CD4-positive, alpha-beta T cell (primary cell): ENCODE measurements around the gene JAKMIP2. TPM values are rescaled to one million over a fixed set of nuclear protein-coding genes. Genes with fewer than 3 reads are reported as not detected.

Experiments used
- ATAC-seq: fragments of 200-7000 bp; cut with Tn5 transposase; one replicate; pipeline ENCODE4 v1.10.0; 2022; ENCODE audit warnings: mild to moderate bottlenecking; ENCODE audit not compliant: poor library complexity
- CTCF ChIA-PET: fragments of 350-600 bp; sonication (Branson Sonifier 250); formaldehyde crosslinking; loops from one replicate; lab custom pipeline; 2021; ENCODE audit warnings: antibody characterized with exemption, inconsistent platforms; lab: Charles Lee
- POLR2A ChIA-PET: fragments of 350-600 bp; sonication (Branson Sonifier 250); formaldehyde crosslinking; loops from one replicate; lab custom pipeline; 2021; ENCODE audit warnings: antibody characterized with exemption, inconsistent platforms; lab: Charles Lee
- DNase-seq, 14 experiments: peaks; one replicate each; pipeline ENCODE4 v3.0.0-alpha.2; 2013 to 2020; ENCODE audit warnings: mixed read lengths in 2 of 14
- H3K27ac ChIP-seq, 2 donors: one replicate each; pipeline versions ENCODE4 v1.5.1 to v1.7.0; 2013; ENCODE audit warnings: low read length in 2 of 2, low read depth in 1 of 2, mild to moderate bottlenecking in 1 of 2
- H3K27me3 ChIP-seq, 2 experiments: 1 replicate in 1 of 2; 2 replicates in 1 of 2; pipeline versions ENCODE4 v1.6.1 to v1.7.0; 2013; ENCODE audit warnings: low read length in 2 of 2, control low read depth in 1 of 2, mild to moderate bottlenecking in 1 of 2, moderate library complexity in 1 of 2; ENCODE audit not compliant: insufficient read depth in 2 of 2, control insufficient read depth in 1 of 2
- H3K36me3 ChIP-seq: one replicate; pipeline ENCODE4 v1.6.1; 2013; ENCODE audit warnings: low read length, control low read depth; ENCODE audit not compliant: insufficient read depth
- H3K4me1 ChIP-seq: one replicate; pipeline ENCODE4 v1.6.1; 2013; ENCODE audit warnings: low read length, control low read depth; ENCODE audit not compliant: insufficient read depth
- H3K4me3 ChIP-seq: one replicate; pipeline ENCODE4 v1.5.1; 2013; ENCODE audit warnings: mild to moderate bottlenecking, low read length, moderate library complexity
- H3K9me3 ChIP-seq, 2 experiments: 1 replicate in 1 of 2; 2 replicates in 1 of 2; pipeline versions ENCODE4 v1.6.1 to v1.7.0; 2013; ENCODE audit warnings: low read length in 2 of 2, mild to moderate bottlenecking in 2 of 2, control low read depth in 1 of 2, moderate library complexity in 1 of 2; ENCODE audit not compliant: control insufficient read depth in 1 of 2, insufficient read depth in 1 of 2
- H3K27ac Mint-ChIP-seq: one replicate; pipeline ENCODE4 v1.8.0; 2020; ENCODE audit warnings: mixed read lengths
- H3K27me3 Mint-ChIP-seq: one replicate; pipeline ENCODE4 v1.8.0; 2021; ENCODE audit warnings: mixed read lengths
- H3K36me3 Mint-ChIP-seq: one replicate; pipeline ENCODE4 v1.8.0; 2021; ENCODE audit warnings: low read depth, mixed read lengths
- H3K4me1 Mint-ChIP-seq: one replicate; pipeline ENCODE4 v1.8.0; 2021; ENCODE audit warnings: low read depth, mixed read lengths
- H3K4me3 Mint-ChIP-seq: one replicate; pipeline ENCODE4 v1.8.0; 2020; ENCODE audit warnings: mild to moderate bottlenecking, mixed read lengths
- H3K9me3 Mint-ChIP-seq: one replicate; pipeline ENCODE4 v1.8.0; 2020; ENCODE audit warnings: mixed read lengths
- intact Hi-C, 2 experiments: fragments of 100-400 bp; cut with DNase I in 1 of 2; cut with micrococcal nuclease in 1 of 2; formaldehyde crosslinking; loops; one replicate each; pipeline versions ENCODE4 v1.15.1 to v1.9.0; 2023 to 2025; cut with DNase I, micrococcal nuclease
- total RNA-seq, 174 experiments: library from RNA in 2 of 174; stranded (reverse) in 2 of 174; gene quantifications; one replicate each; pipeline ENCODE4 v1.2.3 and lab custom pipeline; 2021 to 2026
- TF ChIP-seq, protein P1 (sequence below): fragments of 200-600 bp; IDR thresholded peaks from one replicate; pipeline ENCODE4 v1.8.0; 2022; ENCODE audit warnings: antibody characterized with exemption, mild to moderate bottlenecking

The JAKMIP2 gene
- total RNA-seq, 2 experiments from 2014 or later = 0.74 to 1.3 TPM

DNA sequence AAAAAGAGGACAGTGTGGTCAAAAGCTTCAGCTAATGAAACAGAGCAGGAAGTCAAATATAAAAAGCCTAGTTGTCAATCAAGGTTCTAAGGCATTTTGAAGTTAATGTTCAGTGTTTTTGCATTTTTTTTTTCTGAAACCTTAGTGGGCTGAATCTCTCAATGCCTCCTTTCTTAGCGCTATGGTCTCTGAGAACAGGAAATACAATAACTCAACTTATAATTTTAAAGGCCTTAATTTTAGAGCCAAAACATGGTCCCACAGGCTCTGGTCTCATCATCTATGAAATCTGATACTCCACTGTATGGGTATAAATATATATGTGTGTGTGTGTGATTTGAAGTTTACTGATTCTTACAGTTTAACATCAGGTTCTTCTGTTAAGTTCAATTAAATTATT lies 209.3 kb downstream of the JAKMIP2 start:
- Histone ChIP-seq H3K9me3 (no peaks in the 10 kb centered on the region), H3K27ac (no peak overlapping the region), H3K36me3 (no peaks in the 10 kb centered on the region), H3K4me3 (no peak overlapping the region), H3K27me3 (no peaks in the 10 kb centered on the region), H3K4me1 (no peaks in the 10 kb centered on the region)
- Mint-ChIP-seq H3K4me3 (no peak overlapping the region), H3K9me3 (no peaks in the 10 kb centered on the region), H3K36me3 (no peaks in the 10 kb centered on the region), H3K27me3 (peaks cover 6% of the 10 kb centered on the region), H3K4me1 (no peaks in the 10 kb centered on the region), H3K27ac (no peak overlapping the region)
- ChIA-PET POLR2A (no interaction called here), CTCF (no interaction called here)
- intact Hi-C loops = no loop called here
- TF ChIP-seq, protein P1, sequence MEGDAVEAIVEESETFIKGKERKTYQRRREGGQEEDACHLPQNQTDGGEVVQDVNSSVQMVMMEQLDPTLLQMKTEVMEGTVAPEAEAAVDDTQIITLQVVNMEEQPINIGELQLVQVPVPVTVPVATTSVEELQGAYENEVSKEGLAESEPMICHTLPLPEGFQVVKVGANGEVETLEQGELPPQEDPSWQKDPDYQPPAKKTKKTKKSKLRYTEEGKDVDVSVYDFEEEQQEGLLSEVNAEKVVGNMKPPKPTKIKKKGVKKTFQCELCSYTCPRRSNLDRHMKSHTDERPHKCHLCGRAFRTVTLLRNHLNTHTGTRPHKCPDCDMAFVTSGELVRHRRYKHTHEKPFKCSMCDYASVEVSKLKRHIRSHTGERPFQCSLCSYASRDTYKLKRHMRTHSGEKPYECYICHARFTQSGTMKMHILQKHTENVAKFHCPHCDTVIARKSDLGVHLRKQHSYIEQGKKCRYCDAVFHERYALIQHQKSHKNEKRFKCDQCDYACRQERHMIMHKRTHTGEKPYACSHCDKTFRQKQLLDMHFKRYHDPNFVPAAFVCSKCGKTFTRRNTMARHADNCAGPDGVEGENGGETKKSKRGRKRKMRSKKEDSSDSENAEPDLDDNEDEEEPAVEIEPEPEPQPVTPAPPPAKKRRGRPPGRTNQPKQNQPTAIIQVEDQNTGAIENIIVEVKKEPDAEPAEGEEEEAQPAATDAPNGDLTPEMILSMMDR = no peak
- ATAC-seq (no peak), DNase-seq (no peak)

DNA sequence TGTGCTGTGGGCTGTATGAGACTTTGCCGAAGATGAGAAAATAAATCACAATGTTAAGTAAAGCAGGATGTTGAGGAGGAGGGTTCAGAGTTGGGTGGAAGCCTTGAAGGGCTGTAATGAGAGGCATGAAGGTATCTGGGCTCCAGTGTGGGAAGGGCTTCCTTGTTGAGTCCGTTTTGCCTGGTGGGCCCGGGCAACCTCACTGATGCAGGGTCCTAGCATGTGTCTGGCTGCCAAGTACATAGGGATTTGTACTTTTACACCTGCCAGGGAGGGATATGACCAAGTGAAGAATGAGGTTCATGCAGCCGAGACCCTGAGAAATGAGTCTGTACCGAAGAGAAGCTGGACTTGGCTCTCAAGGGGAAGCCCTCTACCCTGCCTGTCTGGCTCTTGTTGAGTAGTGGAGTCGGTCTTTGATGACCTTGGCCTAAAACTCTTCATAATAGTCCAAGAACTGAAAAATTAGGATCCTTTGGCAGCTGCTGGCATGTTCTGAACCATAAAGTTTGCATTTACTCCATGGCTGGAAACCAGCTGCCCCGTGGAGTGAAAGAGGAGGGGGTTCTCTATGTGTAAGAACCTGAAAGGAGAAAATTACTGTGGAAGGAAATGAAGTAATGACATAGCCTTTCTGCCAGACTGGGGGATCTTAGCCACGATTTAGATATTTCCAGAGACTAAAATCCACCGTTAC lies 213.7 kb downstream of the JAKMIP2 start:
- no peak for ATAC-seq
- no peaks in the 10 kb centered on the region for H3K4me1 ChIP-seq
- H3K4me3 ChIP-seq = no peak overlapping the region
- Mint-ChIP-seq H3K9me3 (no peaks in the 10 kb centered on the region), H3K36me3 (no peaks in the 10 kb centered on the region), H3K27me3 (no peaks in the 10 kb centered on the region), H3K4me3 (no peak overlapping the region), H3K4me1 (no peaks in the 10 kb centered on the region), H3K27ac (no peak overlapping the region)
- intact Hi-C loops = no loop called here
- TF ChIP-seq, protein P1 = no peak
- DNase-seq = no peak
- no peak overlapping the region for H3K27ac ChIP-seq
- ChIA-PET POLR2A (no interaction called here), CTCF (no interaction called here)
- H3K36me3 ChIP-seq = no peaks in the 10 kb centered on the region
- H3K27me3 ChIP-seq = no peaks in the 10 kb centered on the region
- H3K9me3 ChIP-seq = no peaks in the 10 kb centered on the region

DNA sequence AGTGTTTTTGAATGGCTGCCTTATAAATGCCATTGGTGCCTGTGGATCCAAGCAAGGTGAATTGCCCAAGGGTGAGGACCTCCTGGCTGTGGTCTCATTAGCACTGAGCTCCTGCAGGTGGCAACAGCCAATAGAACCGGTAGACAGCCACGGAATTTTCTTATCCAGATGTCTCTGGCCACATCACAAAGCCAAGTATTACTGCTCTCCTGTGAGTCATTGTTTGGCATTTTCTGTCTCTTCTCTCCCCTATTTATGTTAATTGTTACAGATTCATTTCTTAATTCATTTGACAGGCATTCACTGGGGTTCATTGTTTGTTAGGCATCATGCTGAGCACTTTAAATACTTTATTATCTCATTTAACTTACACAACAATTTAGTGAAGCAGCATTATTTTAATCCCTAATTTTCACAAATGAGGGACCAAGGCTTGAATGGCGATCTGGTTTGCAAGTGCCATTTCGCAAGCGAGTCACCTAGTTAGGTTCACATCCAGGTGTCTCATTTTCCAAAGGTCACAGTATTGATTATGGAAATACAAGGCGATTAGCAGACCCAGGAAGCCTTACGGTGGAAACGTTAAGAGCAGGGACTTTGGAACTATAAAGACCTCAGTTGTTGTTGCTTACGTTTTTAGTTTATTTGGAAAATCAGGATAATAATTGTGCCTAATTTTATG lies 214.5 kb downstream of the JAKMIP2 start:
- no peaks in the 10 kb centered on the region for H3K27me3 Mint-ChIP-seq
- ChIA-PET CTCF (no interaction called here), POLR2A (no interaction called here)
- no peak overlapping the region for H3K27ac Mint-ChIP-seq
- H3K36me3 Mint-ChIP-seq = no peaks in the 10 kb centered on the region
- H3K4me3 ChIP-seq = no peak overlapping the region
- no peaks in the 10 kb centered on the region for H3K36me3 ChIP-seq
- intact Hi-C loops = no loop called here
- TF ChIP-seq, protein P1 = no peak
- no peaks in the 10 kb centered on the region for H3K9me3 ChIP-seq
- H3K4me1 Mint-ChIP-seq = no peaks in the 10 kb centered on the region
- H3K4me3 Mint-ChIP-seq = no peak overlapping the region
- H3K9me3 Mint-ChIP-seq = no peaks in the 10 kb centered on the region
- H3K27me3 ChIP-seq = no peaks in the 10 kb centered on the region
- DNase-seq = no peak
- H3K4me1 ChIP-seq = no peaks in the 10 kb centered on the region
- H3K27ac ChIP-seq = no peak overlapping the region
- ATAC-seq = no peak
